H4 (cell line): ENCODE results near the gene KIF23. TPM values are rescaled to one million over a fixed set of nuclear protein-coding genes. Genes with fewer than 3 reads are reported as not detected.
"Not testable (repeated sequence)": the region's sequence is repeated elsewhere in the genome, so short reads cannot be mapped to it uniquely, and the experiment has no call there.

Source experiments
- DNase-seq: peaks from one replicate; pipeline ENCODE4 v3.0.0-alpha.2; 2015; ENCODE audit warnings: low spot score
- total RNA-seq: library from RNA; depleted of rRNA; stranded (reverse); fragments of >200 nt; shearing (Covaris generic); gene quantifications from 2 replicates; pipeline ENCODE4 v1.2.3, GENCODE V29; 2014

KIF23 gene
- total RNA-seq, 1 experiment from 2014 or later = 67.5 TPM

DNA sequence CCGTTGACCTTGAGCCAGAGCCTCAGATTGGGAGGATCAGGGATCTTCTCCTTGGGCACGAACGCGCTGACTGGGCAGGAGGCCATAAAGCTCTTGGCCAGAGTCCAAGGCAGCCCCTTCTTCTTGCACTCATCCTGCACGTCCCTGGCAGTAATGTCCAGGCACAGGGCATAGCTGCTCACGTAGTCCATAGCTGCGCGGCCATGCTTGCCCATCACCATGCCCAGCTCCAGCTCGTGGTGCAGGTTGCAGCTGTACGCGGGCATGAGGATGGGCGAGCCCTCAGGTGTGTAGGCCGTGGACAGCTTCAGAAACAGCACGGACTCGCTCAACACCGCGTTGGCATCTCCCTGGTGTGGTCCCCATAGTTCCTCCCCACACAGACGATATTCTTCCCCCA is 20.5 kb downstream of the KIF23 start:
- DNase-seq = no peak

DNA sequence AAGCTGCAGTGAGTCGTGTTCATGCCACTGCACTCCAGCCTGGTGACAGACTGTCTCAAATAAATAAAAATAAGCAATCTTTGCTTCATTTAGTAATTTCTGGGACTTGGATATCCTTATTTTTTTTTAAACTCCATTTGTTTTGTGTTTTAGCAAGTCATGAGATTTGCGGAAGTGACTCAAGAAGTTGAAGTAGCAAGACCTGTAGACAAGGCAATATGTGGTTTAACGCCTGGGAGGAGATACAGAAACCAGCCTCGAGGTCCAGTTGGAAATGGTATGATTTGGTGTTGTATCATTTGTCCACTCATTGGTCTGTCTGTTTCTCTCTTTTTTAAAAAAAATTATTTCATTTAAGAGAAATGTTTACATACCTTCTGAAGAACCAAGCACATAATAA is 21.8 kb downstream of the KIF23 start:
- no peak for DNase-seq

DNA sequence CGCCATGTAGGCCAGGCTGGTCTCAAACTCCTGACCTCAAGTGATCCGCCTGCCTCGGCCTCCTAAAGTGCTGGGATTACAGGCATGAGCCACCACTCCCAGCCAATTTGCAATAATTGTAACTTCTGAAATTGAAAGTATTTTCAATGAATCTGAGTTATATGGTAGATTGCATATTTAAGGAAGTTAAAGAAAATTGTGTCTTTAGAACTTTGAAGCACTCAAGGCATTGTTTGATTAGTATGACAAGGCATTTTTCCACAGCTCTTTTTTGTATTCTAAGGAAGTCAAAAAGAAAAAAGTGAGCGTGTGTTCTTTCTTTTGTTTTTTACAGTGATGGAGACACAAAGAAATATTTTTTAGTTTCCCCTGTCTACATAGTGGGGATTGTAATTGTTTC is 22.8 kb downstream of the KIF23 start:
- DNase-seq = no peak

DNA sequence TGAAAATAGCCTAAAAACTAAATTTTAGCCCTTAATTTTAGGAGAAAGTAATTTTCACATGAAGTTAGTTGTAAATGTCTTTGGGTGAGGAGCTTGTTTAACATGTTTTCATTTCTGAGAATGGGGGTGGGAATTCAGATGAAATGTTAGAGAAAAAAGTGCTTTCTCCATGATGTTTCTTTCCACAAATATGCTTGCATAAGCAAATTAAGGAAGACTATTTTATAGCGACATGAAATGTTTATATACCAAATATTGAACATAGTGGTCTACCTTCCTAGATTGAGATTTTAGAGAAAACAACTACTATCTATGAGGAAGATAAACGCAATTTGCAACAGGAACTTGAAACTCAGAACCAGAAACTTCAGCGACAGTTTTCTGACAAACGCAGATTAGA is 25.5 kb downstream of the KIF23 start:
- DNase-seq = no peak

DNA sequence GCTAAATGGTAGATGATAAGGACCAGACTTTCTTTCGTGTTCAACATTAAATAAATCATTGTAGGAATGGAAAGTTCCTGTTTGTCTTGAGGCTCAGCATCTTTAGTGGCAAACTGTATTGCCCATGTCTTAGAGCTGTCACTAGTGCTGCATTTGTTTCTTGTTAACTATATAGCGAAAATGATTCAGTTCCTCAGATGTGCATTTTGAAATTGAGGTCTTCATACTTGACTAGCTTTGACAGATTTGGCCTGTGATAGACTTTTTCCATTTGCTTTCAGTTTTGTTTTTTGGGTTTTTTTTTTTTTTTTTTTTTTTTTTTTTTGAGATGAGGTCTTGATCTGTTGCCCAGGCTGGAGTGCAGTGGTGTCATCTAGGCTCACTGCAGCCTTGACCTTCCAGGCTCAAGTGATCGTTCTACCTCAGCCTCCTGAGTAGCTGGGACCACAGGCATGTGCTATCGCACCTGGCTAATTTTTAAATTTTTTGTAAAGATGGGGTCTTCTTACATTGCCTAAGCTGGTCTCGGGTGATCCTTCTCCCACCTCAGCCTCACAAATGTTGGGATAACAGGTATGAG is 29.0 kb downstream of the KIF23 start:
- no peak for DNase-seq

DNA sequence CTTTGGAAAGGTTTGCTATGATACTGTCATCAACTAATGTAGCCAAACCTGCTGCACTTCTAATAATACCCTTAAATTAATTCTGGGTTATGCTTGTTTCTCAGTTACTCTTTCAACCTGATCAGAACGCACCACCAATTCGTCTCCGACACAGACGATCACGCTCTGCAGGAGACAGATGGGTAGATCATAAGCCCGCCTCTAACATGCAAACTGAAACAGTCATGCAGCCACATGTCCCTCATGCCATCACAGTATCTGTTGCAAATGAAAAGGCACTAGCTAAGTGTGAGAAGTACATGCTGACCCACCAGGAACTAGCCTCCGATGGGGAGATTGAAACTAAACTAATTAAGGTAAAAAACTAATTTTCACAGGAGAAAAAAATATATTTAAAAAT is 30.5 kb downstream of the KIF23 start:
- DNase-seq = no peak

DNA sequence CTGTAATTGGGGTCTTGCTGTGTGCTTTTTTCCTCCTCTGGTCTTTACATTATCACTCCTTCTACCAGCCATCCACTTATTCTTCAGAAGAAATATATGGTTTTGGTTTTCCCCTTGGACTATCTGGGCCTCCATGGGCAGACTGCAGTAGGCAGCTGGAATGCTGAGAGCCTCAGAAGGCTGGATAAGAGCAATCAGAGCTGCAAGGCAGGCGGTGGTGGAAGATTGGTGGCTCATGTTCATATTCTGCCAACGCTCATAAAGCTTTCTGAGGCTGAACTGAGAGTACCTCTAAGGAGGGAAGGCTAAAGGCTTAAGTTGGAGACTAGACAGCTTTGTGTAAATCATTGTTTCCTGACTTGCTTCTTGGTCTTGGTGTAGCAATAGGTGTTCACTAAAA is 32.8 kb downstream of the KIF23 start:
- DNase-seq = no peak

DNA sequence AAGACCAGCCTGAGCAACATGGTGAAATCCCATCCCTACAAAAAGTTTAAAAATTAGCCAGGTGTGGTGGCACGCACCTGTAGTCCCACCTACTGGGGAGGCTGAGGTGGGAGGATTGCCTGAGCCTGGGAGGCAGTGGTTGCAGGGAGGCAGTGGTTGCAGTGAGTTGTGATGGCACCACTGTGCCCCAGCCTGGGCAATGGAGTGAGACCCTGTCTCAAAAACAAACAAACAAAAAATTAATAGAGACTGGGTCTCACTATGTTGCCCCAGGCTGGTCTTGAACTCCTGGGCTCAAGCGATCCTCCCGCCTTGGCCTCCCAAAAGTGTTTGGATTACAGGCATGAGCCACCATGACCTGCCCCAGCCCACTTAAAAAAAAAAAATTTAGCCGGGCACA is 36.1 kb downstream of the KIF23 start:
- not testable (repeated sequence) for DNase-seq

DNA sequence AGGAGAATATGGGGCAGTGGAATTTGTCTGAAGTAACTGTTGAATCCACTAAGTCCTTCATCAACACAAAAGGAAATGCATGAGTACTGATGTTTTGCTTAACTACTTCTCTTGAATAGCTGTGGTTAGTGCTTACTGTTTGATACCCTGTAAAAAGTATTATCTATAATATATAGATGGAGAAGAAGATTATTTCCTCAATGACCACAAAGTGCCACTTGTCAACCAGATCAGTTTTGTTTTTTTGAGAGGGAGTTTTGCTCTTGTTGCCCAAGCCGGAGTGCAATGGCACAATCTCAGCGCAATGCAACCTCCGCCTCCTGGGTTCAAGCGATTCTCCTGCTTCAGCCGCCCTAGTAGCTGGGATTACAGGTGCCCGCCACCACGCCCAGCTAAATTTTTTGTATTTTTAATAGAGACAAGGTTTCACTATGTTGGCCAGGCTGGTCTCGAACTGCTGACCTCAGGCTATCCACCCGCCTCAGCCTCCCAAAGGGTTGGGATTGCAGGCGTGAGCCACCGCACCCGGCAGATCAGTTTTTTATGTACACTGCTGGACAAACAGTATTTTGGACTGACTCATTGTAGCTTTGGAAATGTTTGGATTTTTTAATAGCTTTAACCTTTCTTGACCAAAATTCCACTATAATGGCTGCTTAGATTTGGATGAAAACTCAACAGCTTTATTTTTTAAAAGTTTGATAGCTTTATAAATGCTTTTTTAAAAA is 37.0 kb downstream of the KIF23 start:
- no peak for DNase-seq

DNA sequence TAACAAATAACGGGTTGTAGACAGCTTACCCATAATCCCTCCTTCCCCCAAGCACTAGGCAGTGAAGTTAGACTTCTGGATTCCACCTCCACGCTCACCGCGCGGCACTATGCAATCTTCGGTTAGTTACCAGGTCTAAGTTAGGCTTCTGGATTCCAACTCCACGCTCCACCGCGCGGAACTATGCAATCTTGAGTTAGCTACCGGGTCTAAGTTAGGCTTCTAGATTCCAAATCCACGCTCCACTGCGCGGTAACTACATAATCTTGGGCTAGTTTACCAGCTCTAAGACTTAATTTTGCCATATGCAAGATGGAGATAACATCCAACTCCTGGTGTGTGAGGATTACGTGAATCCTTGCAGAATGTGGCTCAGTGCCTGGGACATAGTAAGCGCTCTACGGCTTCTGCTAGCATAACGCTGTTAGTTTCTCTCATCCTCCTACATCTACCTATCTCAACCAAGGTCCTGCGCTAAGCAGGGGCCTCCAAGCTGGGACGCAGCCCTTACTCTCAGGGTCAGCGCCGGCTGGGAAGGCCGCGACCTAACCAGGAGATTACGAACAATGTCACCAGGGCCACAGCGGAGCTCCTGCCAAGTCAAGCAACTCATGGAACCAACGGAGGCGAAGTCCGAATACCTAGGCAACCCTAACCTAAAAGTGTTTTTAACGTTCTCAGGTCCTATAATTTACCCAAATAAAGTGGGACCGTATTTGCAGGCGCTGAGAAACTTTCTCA is 38.0 kb downstream of the KIF23 start:
- DNase-seq = no peak

DNA sequence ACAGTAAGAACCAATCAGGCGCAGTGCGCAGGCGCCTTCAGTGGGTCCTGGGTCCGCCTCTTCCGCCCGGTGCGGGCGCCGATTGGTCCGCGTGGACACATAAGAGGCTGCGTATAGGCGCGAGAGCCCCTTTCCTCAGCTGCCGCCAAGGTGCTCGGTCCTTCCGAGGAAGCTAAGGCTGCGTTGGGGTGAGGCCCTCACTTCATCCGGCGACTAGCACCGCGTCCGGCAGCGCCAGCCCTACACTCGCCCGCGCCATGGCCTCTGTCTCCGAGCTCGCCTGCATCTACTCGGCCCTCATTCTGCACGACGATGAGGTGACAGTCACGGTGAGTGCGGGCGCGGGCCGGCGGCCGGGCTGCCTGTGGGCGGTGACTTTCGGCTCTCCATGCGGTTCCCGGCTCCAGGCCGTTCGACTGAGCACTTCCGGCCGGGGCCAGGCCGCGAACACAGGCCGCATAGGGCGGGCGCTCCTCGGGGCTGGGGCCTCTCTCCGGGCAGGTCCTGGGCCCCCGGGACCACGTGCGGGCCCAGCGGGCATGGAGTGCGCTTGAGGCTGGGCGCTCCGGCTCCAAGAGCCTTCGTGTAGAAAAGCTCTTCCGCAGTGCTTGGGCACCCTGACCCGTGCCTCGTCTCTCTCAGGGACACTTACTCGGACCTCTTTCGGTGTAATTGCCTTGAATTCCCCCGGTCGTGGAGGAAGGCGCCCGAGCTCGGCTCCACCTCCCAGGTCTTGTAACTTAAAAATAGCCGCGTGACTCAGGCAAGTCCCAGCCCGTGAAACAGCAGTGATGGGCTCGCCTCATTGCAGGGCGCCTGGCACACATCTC is 38.8 kb downstream of the KIF23 start, which contains the start of gene RPLP1:
Gene RPLP1, plus strand, starts transcription at position 127 of the 830 bp plus-strand sequence. Its CDS starts 131 bp downstream, at position 258.
- peak; percentile 88 for DNase-seq

DNA sequence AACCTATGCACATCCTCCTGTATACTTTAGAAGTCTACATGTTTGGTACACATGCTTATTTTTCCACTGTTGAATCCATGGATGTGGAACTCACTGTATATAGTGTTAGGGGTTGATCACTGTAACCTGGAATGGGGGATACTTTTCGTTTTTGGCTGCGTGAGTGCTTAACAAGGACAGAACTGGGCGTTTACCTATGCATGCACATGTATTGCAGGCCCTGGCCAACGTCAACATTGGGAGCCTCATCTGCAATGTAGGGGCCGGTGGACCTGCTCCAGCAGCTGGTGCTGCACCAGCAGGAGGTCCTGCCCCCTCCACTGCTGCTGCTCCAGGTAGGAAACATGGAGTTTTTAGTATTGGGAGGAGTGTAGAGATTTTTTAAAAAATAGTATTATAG is 40.8 kb downstream of the KIF23 start:
- no peak for DNase-seq

DNA sequence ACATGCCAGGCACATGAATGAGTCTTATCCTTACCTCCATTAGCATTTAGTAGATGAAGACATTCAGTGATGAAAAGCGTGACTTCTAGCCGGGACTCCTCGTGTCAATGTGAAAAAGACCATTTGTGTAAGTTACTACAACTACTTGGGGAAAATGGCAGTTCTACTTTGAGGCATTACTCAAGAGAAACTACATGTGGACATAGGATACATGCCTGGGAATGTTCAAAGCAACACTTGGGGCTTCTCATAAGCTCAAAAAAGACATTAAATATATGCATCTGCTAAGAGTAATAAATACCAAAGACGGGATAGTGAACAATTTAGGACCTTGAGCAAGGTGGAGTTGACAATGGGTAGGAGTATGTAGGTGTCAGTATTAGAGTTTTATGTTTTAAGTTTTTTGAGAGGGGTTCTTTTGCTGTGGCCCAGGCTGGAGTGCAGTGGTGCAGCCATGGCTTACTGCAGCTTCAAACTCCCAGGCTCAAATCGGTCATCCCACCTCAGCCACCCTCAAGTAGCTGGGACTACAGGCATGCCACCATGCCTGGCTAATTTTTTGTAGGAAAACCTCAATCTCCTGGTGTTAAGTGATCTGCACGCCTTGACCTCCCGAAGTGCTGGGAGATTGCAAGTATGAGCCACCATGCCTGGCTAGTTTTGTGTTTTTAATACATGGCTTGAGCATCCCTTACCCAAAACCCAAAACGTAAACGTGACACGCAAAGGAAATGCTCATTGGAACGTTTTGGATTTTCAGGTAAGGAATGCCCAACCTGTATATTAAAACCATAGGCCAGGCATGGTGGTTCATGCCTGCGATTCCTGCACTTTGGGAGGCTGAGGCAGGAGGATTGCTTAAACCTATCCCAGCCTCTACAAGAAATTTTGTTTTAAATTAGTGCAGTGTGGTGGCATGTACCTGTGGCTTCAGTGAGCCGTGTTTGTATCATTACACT is 42.3 kb downstream of the KIF23 start:
- DNase-seq = no peak

DNA sequence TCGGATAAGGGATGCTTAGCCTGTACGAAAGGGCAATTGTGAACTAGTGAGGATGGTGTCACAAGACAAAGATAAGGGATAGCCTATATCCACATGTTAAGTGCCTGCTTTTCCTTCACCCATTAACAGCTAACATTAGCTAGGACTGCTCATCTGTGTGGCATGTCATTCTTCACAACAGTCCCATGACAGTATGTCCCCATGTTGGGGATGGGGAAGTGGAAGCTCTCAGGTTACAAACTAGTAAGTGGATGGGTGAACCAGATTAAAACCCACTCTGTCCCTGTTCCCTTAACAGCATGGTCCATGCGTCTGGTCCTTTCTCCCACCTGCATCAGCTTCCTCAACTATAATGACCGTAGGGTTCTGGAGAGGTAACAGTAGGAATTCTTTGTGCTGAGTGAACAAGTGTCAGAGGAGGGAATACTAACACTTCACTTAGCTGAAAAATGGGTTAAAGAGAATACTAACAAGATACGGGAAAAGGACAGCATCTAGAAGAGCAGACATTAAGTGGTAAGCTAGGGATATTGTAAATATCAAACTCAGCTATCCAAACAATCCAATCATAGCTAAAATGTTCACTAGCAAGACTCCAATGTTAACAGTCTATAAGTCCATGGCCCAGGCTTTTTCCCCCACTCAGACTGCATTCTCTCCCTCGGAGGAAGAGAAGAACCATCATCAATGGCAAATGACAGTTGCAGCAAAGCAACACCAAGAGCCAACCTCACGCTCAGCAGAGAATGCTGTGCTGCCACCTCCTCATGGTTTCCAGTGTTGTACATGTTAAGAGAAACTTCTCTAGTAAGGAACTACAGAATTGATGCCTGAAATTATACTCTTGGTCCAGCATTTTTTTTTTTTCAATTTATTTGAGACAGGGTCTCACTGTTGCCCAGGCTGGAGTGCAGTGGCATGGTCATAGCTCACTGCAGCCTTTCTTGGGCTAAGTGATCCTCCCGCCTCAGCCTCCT is 43.4 kb downstream of the KIF23 start:
- no peak for DNase-seq

DNA sequence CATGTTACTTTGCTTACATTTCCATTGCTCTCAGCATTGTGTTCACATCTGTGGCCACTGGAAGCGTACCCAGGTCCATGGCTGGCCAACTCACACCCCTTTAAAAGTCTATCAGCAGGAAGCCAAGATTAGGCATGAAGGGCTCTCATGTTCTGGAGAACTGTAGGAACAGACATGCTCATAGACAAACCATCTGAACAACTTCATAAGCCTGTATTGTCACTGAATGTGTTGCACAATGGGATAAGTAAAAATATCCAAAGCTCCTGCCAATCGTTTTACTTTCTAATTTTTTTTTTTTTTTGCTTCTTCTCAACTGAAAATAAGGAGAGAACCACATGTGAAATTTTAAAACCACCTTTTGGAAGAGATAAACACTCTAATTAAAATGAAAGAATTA is 44.9 kb downstream of the KIF23 start:
- no peak for DNase-seq

DNA sequence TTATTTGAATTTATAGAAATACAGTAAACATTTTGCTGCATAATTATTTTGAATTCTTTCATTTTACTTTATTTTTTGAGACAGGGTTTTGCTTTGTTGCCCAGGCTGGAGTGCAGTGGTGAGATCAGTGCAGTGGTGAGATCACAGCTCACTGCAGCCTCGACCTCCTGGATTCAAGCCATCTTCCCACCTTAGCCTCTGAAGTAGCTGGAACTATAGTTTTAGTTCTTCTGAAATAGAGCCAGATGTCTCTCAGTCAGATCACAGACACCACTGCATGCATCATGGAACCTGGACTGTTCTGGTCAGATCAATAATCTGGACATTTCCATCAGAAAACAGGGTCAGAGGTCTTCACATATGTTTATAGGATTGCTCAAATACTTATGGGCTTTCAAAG is 46.3 kb downstream of the KIF23 start:
- DNase-seq = no peak

DNA sequence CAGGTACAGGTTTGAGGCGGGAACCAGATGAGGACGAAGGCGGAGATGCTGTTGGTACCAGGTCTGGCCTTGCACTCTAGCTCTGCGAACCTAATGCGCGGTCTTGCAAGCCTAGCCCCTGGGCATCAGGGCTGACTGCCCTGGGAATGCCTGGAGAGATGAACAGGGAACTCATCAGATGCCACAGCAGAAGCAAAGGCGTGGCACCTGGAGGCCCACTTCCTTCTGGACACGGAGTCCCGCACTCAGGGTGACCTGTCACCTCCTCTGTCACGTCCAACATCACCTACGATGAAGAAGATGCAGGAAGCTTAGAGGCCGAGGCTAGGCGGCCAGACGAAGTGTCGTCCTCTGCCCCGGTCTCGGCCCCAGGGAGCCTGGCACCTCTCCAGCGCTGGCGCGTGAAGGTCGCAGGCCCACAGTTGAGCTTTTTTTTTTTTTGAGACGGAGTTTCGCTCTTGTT is 47.9 kb downstream of the KIF23 start:
- DNase-seq = no peak

DNA sequence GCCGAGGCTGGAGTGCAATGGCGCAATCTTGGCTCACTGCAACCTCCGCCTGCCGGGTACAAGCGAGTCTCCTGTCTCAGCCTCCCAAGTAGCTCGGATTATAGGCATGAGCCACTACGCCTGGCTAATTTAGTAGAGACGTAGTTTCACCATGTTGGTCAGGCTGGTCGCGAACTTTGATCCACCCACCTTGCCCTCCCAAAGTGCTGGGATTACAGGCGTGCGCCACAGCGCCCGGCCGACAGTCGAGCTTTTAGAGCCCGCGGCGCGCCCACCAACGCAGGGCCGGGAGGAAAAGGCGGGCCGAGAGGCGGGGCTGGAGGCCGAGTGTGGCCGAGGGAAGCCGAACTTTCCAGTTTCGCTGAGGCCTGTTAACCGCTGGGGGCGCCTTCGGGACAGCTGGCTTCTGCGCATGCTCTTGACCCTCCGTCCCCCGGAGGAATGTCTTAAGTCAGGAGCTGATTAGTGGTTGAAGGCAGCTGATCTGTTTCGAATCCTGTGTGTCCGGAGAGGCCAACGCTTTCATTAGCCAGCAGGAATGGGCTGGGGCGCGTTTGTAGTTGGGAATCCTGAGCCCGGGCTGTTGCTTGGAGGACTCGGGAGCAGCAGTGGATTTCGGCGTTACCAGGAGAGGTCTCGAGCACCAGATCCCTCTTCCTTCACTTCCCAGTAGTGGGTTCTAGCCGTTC is 48.5 kb downstream of the KIF23 start:
- peak; percentile 97 for DNase-seq

DNA sequence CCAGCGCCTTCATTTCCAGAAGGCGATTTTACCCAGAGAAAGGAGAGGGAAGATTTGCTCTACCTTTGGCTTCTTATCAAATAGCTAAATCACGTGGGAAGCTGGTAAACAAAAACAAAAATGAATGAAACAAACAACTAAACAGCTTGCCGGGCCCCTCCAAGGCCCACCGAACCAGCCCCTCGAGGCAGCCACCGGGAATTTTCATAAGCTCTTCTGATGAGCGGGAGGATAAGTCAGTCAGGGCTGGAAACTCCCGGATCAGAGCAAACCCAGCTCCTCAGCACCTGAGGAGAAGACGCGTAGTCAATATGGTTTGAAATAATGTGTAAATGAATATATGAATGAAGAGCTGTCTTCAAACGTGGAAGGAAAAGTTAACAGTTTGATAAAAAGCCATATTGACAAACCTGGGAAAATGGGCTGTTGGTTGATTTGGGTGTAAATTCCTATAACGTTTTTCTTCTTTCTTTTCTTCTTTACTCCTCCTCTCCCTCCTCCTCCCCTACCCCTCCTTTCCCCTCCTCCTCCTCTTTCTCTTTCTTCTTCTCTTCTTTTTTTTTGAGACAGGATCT is 49.1 kb downstream of the KIF23 start:
- no peak for DNase-seq
